Nephron progenitor cell (in vitro differentiated cells): Measurements from ENCODE around the gene ALG3.

Source experiments
- DNase-seq: peaks from one replicate; pipeline ENCODE4 v3.0.0; 2021
- H3K27ac Mint-ChIP-seq: 2 replicates; pipeline ENCODE4 v1.8.0; 2021; ENCODE audit warnings: mild to moderate bottlenecking, moderate library complexity, mixed read lengths
- H3K27me3 Mint-ChIP-seq: 2 replicates; pipeline ENCODE4 v1.8.0; 2021; ENCODE audit warnings: mild to moderate bottlenecking, low read depth, mixed read lengths; ENCODE audit not compliant: poor library complexity
- H3K36me3 Mint-ChIP-seq: 2 replicates; pipeline ENCODE4 v1.8.0; 2021; ENCODE audit warnings: low read depth, mixed read lengths
- H3K4me1 Mint-ChIP-seq: 2 replicates; pipeline ENCODE4 v1.8.0; 2021; ENCODE audit warnings: mixed read lengths
- H3K4me3 Mint-ChIP-seq: 2 replicates; pipeline ENCODE4 v1.8.0; 2021; ENCODE audit warnings: mild to moderate bottlenecking, moderate library complexity, mixed read lengths
- H3K9me3 Mint-ChIP-seq: 2 replicates; pipeline ENCODE4 v1.8.0; 2021; ENCODE audit warnings: mild to moderate bottlenecking, moderate library complexity, mixed read lengths
- CTCF ChIP-seq: fragments of 200-600 bp; sonication (generic); IDR thresholded peaks from 2 replicates; pipeline ENCODE4 v1.5.0; 2021; ENCODE audit warnings: antibody characterized with exemption

Gene ALG3

GRCh38 chr3:184222521-184222920, 26.2 kb downstream of the ALG3 start:
- H3K9me3 Mint-ChIP-seq, result no peaks in the 10 kb centered on the region
- DNase-seq, result no peak
- H3K36me3 Mint-ChIP-seq, result no peaks in the 10 kb centered on the region
- no peaks in the 10 kb centered on the region for H3K4me1 Mint-ChIP-seq
- no peak overlapping the region for H3K27ac Mint-ChIP-seq
- H3K27me3 Mint-ChIP-seq, result peaks cover 83% of the 10 kb centered on the region
- H3K4me3 Mint-ChIP-seq, result no peak overlapping the region
- TF ChIP-seq CTCF, result no peak

DNA sequence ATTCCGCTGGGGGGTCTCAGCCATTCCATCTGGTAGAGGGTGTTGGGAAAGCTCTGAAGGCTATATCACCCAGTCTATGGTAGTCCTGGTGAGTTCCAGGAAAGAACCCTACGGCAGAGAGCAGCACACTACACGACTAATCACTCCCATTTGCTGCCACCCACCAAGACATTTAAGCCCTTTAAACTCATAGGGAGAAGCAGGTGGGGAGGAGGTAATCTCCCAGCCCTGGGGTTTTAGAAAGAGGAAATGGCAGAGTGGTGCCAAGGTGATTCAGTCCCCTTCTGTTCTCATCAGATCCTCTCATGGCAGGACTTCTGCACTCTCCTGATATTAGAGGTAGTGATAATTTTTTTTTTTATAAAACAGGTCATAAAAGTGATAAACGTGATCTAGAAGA, 29.9 kb downstream of the ALG3 start:
- Mint-ChIP-seq H3K27me3 (peaks cover 60% of the 10 kb centered on the region), H3K27ac (no peak overlapping the region), H3K9me3 (no peaks in the 10 kb centered on the region), H3K4me3 (no peak overlapping the region), H3K4me1 (no peaks in the 10 kb centered on the region), H3K36me3 (no peaks in the 10 kb centered on the region)
- DNase-seq, result no peak
- no peak for TF ChIP-seq CTCF

- Mint-ChIP-seq H3K27me3 (peaks cover 42% of the 10 kb centered on the region), H3K9me3 (no peaks in the 10 kb centered on the region), H3K4me1 (no peaks in the 10 kb centered on the region), H3K36me3 (no peaks in the 10 kb centered on the region), H3K4me3 (no peak overlapping the region), H3K27ac (no peak overlapping the region)
- no peak for DNase-seq
- no peak for TF ChIP-seq CTCF
Observed at GRCh38 chr3:184211718-184212117, 37.0 kb downstream of the ALG3 start.

- H3K27ac Mint-ChIP-seq, result no peak overlapping the region
- peaks cover 46% of the 10 kb centered on the region for H3K27me3 Mint-ChIP-seq
- TF ChIP-seq CTCF, result no peak
- H3K36me3 Mint-ChIP-seq, result no peaks in the 10 kb centered on the region
- DNase-seq, result no peak
- no peaks in the 10 kb centered on the region for H3K9me3 Mint-ChIP-seq
- H3K4me3 Mint-ChIP-seq, result no peak overlapping the region
- no peaks in the 10 kb centered on the region for H3K4me1 Mint-ChIP-seq
Observed at GRCh38 chr3:184211297-184211696, 37.5 kb downstream of the ALG3 start.

- Mint-ChIP-seq H3K4me3 (no peak overlapping the region), H3K36me3 (no peaks in the 10 kb centered on the region), H3K27me3 (peaks cover 41% of the 10 kb centered on the region), H3K9me3 (no peaks in the 10 kb centered on the region), H3K4me1 (no peaks in the 10 kb centered on the region), H3K27ac (no peak overlapping the region)
- TF ChIP-seq CTCF, result no peak
- DNase-seq, result no peak
Observed at GRCh38 chr3:184209146-184209923, 39.4 kb downstream of the ALG3 start.

GRCh38 chr3:184203526-184203925, 45.2 kb downstream of the ALG3 start:
- peaks cover 6% of the 10 kb centered on the region for H3K4me1 Mint-ChIP-seq

More at GRCh38 chr3:184203526-184203925, 45.2 kb downstream of the ALG3 start:
- Mint-ChIP-seq H3K27ac (no peak overlapping the region), H3K36me3 (no peaks in the 10 kb centered on the region), H3K27me3 (peaks cover 44% of the 10 kb centered on the region), H3K4me3 (no peak overlapping the region), H3K9me3 (no peaks in the 10 kb centered on the region)
- no peak for DNase-seq
- TF ChIP-seq CTCF, result no peak
